ENCODE measurements around the gene CHPF.

The CHPF gene

GRCh38 chr2:219575566-219576504 lies 32.2 kb upstream of the CHPF start:
- Histone ChIP-seq H3K27ac (ENCODE audit: extremely low read depth, low read depth, low read length) (no peak overlapping the region), H3K4me3 (ENCODE audit: low read depth, low read length) (no peak overlapping the region), H3K9me3 (ENCODE audit: control insufficient read depth, insufficient read depth, low read depth, low read length) (no peaks in the 10 kb centered on the region), H3K36me3 (ENCODE audit: control insufficient read depth in 2 of 2, insufficient read depth in 1 of 2, low read length in 2 of 2) (no peaks in the 10 kb centered on the region), H3K4me1 (ENCODE audit: control insufficient read depth, insufficient read depth, low read length) (peaks cover 7% of the 10 kb centered on the region)
- no peak for TF ChIP-seq ZNF701 (tag by site-specific recombination; IDR thresholded peaks at IDR 0.05)
- no peak for TF ChIP-seq ZNF112 (tag by site-specific recombination; IDR thresholded peaks at IDR 0.05)
- TF ChIP-seq ZNF292 (tag by site-specific recombination; IDR thresholded peaks at IDR 0.05; ENCODE audit: borderline replicate concordance, low read depth) = no peak
- TF ChIP-seq, protein P1, sequence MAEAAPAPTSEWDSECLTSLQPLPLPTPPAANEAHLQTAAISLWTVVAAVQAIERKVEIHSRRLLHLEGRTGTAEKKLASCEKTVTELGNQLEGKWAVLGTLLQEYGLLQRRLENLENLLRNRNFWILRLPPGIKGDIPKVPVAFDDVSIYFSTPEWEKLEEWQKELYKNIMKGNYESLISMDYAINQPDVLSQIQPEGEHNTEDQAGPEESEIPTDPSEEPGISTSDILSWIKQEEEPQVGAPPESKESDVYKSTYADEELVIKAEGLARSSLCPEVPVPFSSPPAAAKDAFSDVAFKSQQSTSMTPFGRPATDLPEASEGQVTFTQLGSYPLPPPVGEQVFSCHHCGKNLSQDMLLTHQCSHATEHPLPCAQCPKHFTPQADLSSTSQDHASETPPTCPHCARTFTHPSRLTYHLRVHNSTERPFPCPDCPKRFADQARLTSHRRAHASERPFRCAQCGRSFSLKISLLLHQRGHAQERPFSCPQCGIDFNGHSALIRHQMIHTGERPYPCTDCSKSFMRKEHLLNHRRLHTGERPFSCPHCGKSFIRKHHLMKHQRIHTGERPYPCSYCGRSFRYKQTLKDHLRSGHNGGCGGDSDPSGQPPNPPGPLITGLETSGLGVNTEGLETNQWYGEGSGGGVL (tag by site-specific recombination; IDR thresholded peaks at IDR 0.05) = no peak
- no peak for TF ChIP-seq ZNF202 (tag by site-specific recombination; IDR thresholded peaks at IDR 0.05; ENCODE audit: borderline replicate concordance)
- TF ChIP-seq ZXDB (tag by site-specific recombination; IDR thresholded peaks at IDR 0.05) = no peak
- no peak for TF ChIP-seq ZNF394 (tag by site-specific recombination; IDR thresholded peaks at IDR 0.05; ENCODE audit: borderline replicate concordance)
- no peak for TF ChIP-seq ZNF776 (tag by site-specific recombination; IDR thresholded peaks at IDR 0.05; ENCODE audit: borderline replicate concordance)
- no peak for TF ChIP-seq ZNF266 (tag by site-specific recombination; IDR thresholded peaks at IDR 0.05; ENCODE audit: low read depth)
- TF ChIP-seq ZNF621 (tag by site-specific recombination; IDR thresholded peaks at IDR 0.05) = no peak
- TF ChIP-seq GLI2 (tag by site-specific recombination; IDR thresholded peaks at IDR 0.05; ENCODE audit: borderline replicate concordance, low read depth) = no peak
- TF ChIP-seq, protein P2, sequence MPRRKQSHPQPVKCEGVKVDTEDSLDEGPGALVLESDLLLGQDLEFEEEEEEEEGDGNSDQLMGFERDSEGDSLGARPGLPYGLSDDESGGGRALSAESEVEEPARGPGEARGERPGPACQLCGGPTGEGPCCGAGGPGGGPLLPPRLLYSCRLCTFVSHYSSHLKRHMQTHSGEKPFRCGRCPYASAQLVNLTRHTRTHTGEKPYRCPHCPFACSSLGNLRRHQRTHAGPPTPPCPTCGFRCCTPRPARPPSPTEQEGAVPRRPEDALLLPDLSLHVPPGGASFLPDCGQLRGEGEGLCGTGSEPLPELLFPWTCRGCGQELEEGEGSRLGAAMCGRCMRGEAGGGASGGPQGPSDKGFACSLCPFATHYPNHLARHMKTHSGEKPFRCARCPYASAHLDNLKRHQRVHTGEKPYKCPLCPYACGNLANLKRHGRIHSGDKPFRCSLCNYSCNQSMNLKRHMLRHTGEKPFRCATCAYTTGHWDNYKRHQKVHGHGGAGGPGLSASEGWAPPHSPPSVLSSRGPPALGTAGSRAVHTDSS (tag by site-specific recombination; IDR thresholded peaks at IDR 0.05) = no peak
- no peak for TF ChIP-seq BCL11A (tag by site-specific recombination; IDR thresholded peaks at IDR 0.05; ENCODE audit: low read depth)
- TF ChIP-seq ZBTB48 (tag by site-specific recombination; IDR thresholded peaks at IDR 0.05) = no peak
- no peak for TF ChIP-seq ZNF768 (tag by site-specific recombination; IDR thresholded peaks at IDR 0.05)
- TF ChIP-seq ZNF416 (tag by site-specific recombination; IDR thresholded peaks at IDR 0.05) = no peak
- CTCF ChIA-PET = interaction anchor here (0.5 to 1.3 kb wide), 3 partner anchors 15 to 865 kb away, joined by 4 to 8 read pairs (median 4); no protein-coding TSS in a partner anchor
- POLR2A ChIA-PET = interaction anchor here (1.0 kb wide), 2 partner anchors 13 to 21 kb away, joined by 4 read pairs; no protein-coding TSS in a partner anchor

- Histone ChIP-seq H3K4me1 (ENCODE audit: control insufficient read depth, insufficient read depth, low read length) (peaks cover 11% of the 10 kb centered on the region), H3K36me3 (ENCODE audit: control insufficient read depth in 2 of 2, insufficient read depth in 1 of 2, low read length in 2 of 2) (peaks cover 0 to 6% of the 10 kb centered on the region in 2 experiments; a peak in 1 of 3 replicates), H3K4me3 (ENCODE audit: low read depth, low read length) (no peak overlapping the region), H3K27ac (ENCODE audit: extremely low read depth, low read depth, low read length) (no peak overlapping the region), H3K9me3 (ENCODE audit: control insufficient read depth, insufficient read depth, low read depth, low read length) (no peaks in the 10 kb centered on the region)
- ChIA-PET POLR2A (no interaction called here), CTCF (interaction anchor here (0.6 to 0.9 kb wide), 3 partner anchors 14 to 68 kb away, joined by 3 to 6 read pairs (median 4); no protein-coding TSS in a partner anchor)
- TF ChIP-seq ZNF791 (tag by site-specific recombination; IDR thresholded peaks at IDR 0.05) = no peak
- 0 out of 2 replicates have a peak, but pooled peaks have one; percentile 49 for TF ChIP-seq PRDM10 (tag by site-specific recombination; IDR thresholded peaks at IDR 0.05)
- TF ChIP-seq ZNF335 (tag by site-specific recombination; conservative IDR thresholded peaks at IDR 0.05) = peak; percentile 32; the same call in 1 of the 2 replicates
- TF ChIP-seq ZNF473 (tag by site-specific recombination; IDR thresholded peaks at IDR 0.05) = no peak
These were observed 31.1 kb upstream of the CHPF start for GRCh38 chr2:219574484-219575311.

Measured in HEK293 (cell line).